ENCODE measurements around the gene KCNC1. TPM values are rescaled to one million over a fixed set of nuclear protein-coding genes. Genes with fewer than 3 reads are reported as not detected.

Gene KCNC1
- polyA plus RNA-seq, 12 donors, result 0.85 to 3.5 (median 1.5) TPM; not detected in 2

- no peak for DNase-seq
These were observed 2.6 kb downstream of the KCNC1 start for GRCh38 chr11:17736930-17737817.

GRCh38 chr11:17738151-17738973 lies 3.8 kb downstream of the KCNC1 start:
- DNase-seq, result no peak

DNA sequence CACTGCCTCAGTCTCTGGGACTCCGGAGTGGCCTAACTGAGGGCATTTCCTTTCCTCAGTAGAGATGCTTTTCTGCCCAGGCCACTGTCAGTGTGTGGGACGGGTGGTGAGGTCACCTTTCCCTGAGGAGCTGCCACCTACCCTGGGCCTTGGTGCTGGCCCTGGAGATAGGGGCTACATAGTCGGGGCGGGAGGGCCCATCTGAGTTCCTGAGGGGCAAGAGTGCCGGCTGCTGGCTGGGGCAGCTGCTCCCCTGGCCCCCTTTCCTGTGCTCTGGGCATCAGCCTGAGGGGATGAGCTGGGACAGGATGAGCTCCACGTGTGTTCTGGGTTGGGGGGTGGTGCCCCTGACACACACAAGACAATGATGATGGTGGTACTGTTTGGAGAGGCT lies 5.4 kb downstream of the KCNC1 start:
- DNase-seq, result no peak

- no peak for DNase-seq
These were observed 6.2 kb downstream of the KCNC1 start for GRCh38 chr11:17740649-17741235.

DNA sequence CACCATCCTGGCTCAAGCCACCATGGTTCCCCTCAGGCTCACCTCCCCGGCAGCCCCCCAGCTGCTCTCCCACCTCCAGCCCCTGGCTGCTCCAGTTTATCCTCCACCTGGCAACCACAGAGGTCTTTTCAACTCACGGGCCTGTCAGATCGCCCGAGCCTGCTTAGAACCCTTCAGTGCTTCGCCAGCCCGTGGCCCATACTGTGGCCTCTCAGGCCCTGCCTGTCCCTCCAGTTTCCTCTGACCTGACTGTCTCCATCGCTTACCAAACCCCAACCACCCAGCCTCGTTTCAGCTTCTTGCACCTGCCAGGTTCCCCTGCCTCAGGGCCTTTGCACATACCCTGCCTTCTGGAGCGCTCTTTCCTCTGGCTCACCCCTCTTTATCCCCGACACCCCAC lies 6.9 kb downstream of the KCNC1 start:
- no peak for DNase-seq

DNA sequence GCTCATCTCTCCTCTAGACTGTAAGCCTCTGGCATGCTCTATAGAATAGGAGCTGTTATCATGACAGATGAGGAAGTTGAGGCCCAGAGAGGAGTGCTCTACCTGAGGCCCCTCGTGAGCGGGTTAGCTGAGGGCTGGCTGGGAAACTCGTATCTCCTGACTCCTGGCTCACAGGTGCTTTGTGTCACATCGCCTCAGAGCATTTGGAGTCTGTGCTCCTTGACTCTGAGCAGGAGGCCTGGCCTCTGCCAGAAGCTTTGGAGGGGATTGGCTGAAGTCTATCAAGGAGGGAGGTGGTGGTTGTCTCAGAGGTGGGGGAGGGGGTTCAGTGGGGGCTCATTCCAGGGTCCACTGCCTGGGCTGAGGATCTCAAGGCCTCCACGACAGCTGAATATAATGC lies 7.4 kb downstream of the KCNC1 start:
- no peak for DNase-seq

DNA sequence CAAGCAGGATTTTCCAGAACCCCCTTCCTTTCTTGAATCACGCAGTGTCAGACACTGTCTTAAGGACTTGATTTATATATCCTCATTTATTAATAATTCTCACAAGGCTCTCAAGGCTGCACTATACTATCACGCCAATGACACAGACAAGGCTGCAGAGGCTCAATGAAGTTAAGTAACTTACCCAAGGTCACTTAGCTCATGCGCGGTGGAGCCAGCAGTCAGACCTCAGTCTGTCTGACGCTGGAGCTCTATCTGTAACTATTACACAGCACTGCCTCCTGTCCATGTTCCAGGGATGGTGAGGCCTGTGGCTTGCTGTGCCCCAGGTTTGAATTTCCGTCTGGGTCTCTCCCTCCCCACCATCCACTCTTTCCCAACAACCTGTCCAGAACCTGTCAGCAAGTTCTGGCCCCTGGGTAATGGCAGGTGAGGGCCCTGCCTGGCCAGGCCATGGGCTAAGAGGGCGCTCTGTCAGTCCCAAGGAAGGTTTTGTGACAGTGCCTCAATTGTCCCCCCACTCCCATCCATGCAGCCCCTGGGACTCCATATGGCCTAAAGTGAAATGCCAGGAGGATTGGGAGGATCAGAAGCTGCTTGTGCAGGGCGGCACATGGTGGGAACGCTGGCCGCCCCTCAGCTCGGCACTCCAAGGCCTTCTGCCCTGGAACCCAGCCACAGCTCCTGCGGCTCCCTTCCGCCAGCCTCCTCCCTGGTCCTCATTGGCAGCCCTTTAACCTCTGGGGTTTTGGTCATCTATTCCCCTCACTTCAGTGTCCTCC lies 8.6 kb downstream of the KCNC1 start:
- DNase-seq, result no peak

- DNase-seq, result no peak
These were observed 9.2 kb downstream of the KCNC1 start for GRCh38 chr11:17743808-17744119.

- no peak for DNase-seq
These were observed 9.8 kb downstream of the KCNC1 start for GRCh38 chr11:17744151-17744940.

- no peak for DNase-seq
These were observed 10.6 kb downstream of the KCNC1 start for GRCh38 chr11:17745023-17745772.

- no peak for DNase-seq
These were observed 11.5 kb downstream of the KCNC1 start for GRCh38 chr11:17746096-17746495.

DNA sequence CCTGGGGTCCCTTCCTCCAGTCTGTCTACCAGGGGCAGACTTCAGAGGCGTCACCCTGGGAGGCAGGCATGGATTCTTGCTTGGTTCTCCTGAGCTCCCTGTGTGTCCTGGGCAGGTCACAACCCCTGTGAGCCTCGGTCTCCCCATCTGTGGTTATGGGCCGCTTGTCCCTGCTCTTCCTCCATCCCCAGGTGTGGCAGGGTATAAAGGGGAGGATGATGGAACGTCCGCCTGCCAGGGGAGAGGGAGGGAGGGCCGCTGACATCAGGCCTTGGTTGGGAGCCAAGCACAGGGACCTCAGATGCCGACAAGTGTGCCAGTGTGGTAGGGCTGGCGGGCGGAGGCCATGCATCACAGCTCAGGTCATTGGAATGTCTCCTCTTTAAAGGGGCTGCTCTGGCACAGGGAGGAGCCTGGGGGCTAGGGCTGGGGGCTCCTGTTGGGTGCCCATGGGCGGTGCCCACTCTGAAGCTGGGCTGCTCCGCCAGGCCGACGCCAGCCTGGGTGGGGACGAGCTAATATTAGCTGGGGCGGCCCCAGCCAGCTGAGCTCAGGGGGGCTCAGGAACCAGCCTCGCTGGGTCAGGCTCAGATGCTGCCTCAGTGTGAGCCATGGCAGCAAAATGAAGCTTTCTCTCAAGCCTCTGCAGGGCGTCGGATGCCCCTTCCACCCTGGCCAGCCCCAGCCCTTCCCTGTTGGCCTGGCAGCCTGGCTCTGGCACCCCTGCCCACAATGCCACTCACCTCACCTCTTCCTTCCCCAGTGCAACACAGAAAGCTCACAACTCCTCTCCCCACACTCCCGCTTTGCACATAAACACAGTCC lies 12.8 kb downstream of the KCNC1 start:
- no peak for DNase-seq

DNA sequence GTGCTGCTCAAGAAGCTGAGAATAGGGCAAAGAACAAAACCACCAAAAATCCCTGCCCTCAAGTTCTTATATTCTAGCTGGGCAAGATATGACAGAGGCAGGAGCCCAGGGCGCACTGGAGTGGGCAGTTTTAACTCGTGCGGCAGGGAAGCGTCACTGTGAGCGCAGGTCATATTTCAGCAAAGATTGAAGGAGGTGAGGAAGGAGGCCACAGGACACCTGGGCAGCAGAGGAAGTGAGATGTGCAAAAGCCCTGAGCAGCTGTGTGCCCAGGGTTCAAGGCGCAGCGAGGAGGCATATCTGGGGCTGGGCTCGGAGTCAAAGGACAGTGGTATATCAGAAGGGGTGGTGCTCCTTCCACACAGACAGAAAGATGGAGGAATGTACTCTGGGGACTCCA lies 13.5 kb downstream of the KCNC1 start:
- no peak for DNase-seq

DNA sequence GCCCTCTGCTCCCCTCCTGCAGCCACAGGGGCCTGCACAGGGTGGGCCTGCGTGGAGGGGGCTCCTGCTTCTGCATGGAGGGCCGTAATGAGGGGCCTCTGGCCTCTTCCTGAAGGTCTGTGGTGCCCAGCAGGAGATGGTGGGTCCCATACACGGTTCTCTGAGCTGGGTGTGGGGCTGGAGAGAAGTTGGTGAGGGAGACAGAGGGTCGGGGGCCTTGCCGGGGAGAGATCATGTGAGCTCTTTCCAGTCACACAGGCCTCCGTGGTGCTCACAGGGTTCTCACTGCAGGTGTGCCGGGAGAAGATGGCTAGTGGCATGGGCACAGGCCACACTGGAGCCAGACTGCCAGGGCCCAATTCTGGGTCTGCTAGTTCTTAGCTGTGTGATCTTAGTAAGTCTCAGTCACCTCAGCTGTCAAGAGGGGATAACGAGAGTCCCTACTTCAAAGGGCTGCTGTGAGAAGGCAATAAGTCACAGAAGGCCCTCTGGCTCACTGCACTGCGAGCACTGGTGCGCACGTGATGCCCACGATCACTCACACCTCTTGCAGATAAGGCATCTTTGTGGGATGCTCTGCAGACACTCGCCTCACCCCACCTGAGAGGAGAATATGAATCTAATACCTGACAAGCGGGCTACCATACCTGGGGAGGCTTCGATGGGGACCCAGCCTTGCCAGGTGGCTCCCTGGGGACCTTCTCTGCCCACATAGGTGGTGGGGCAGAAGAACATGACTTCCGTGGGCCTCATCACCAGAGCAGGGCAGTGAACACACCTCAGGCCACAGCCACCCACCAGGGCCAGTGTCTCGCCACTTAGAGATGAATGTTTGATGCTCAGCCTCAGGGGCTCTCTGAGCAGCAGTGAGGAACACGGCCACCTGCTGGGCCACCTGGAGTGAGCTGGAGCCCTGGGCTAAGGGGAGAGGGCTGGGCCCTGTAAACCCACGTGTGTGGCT lies 14.5 kb downstream of the KCNC1 start:
- DNase-seq, result no peak

GRCh38 chr11:17750013-17750800 lies 15.6 kb downstream of the KCNC1 start:
- DNase-seq, result no peak

GRCh38 chr11:17750801-17751165 lies 16.2 kb downstream of the KCNC1 start:
- DNase-seq, result no peak

DNA sequence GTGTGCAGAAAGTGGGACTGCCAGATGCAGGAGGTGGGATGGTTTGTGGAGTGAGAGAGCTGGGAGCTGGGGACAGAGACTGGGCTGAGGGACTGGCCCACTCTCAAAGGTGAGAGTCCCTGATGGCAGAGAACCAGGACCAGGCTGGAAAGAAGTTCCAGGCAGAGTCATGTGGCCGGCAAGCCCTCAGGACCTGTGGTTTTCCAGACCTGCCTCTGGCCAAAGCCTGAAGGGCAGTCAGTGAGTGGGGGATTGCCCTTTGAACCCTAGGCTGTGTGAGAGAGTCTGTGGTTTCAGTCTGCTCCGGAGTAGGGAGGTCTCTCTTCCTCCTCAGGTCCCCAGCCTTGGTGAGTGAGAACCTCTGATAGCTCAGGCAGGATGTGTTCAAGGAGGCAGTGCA lies 17.0 kb downstream of the KCNC1 start:
- DNase-seq, result no peak
